Measurements from ENCODE around the gene FARSA. TPM values are rescaled to one million over a fixed set of nuclear protein-coding genes. Genes with fewer than 3 reads are reported as not detected.
"Not testable (repeated sequence)": the region's sequence is repeated elsewhere in the genome, so short reads cannot be mapped to it uniquely, and the experiment has no call there.

The FARSA gene
- total RNA-seq = 165 and 166 TPM in 2 replicates

DNA sequence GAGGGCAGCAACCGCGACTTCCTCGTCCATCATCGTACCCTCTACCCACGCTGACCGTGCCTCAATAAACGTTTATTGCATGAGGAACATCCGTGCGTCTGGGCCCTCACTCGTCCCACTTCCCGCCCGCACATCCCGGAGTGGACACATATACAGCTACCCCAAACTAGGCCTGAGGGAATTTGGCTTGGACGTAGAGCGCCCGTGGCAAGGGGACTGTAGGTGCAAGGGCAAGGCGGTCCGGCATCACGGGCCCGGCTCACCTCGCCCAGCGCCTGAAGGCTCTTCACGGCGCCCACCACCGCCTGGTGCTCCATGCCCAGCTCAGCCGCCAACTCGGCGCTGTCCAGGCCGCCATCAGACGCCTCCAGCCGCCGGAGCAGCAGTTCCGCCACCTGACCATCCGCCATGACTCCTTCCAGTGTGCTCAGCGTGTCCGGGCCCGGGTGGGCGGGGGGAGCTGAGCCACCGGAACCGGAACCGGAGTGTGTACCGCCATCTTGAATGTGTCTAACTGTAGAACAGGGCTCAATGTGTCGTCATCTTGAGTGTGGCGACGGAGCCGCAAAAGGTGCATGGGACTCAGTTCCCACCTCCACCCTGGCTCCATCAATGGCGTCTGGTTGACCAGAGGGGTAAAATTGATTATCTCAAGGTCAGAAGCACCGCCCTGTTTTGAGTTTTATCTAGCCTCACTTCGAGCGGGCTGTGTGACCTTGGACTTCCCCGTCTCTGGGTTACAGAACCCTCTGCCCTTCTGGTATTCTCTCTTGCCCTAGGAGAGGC, at the start of gene FARSA:
FARSA (minus strand) TSS at position 425 of the 786 bp plus-strand sequence; CDS start at position 410, 15 bp downstream.
- Mint-ChIP-seq H3K4me1 (ENCODE audit: low read depth) (peaks cover 35% of the 10 kb centered on the region), H3K9me3 (no peaks in the 10 kb centered on the region), H3K36me3 (ENCODE audit: low read depth) (peaks cover 41% of the 10 kb centered on the region), H3K4me3 (ENCODE audit: low read depth) (peak within 1 kb of the TSS; percentile 99), H3K27ac (peak within 1 kb of the TSS; percentile 93), H3K27me3 (ENCODE audit: low read depth) (no peaks in the 10 kb centered on the region)
- DNase-seq (ENCODE audit: low spot score) = peak; percentile 82
- intact Hi-C loops (cut with micrococcal nuclease) = loop anchor here (1.0 to 2.0 kb wide), 2 partner anchors 12 to 15 kb away; partner anchors contain the start of genes RAD23A and SYCE2

DNA sequence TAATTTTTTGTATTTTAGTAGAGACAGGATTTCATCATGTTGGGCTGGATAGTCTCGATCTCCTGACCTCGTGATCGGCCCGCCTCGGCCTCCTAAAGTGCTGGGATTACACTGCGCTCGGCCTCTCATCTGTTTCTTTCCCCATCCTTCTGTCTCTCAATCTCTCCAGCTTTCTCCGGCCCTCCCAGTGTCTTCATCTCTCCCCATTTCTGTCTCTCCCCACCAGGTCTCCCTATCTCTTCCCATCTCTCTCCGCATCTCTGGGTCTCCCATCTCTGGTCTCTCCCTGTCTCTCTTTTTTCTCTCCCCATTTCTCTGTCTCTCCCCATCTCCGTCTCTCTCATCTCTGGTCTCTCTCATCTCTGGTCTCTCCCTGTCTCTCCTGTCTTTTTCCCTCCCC, 49.6 kb upstream of the FARSA start:
- no peak overlapping the region for H3K4me3 Mint-ChIP-seq (ENCODE audit: low read depth)
- H3K27me3 Mint-ChIP-seq (ENCODE audit: low read depth) = peaks cover 5% of the 10 kb centered on the region
- H3K4me1 Mint-ChIP-seq (ENCODE audit: low read depth) = no peaks in the 10 kb centered on the region
- DNase-seq (ENCODE audit: low spot score) = no peak
- H3K27ac Mint-ChIP-seq = no peak overlapping the region
- intact Hi-C loops (cut with micrococcal nuclease) = loop anchor here (1.0 kb wide), 1 partner anchor 78 kb away; no protein-coding TSS in a partner anchor
- H3K36me3 Mint-ChIP-seq (ENCODE audit: low read depth) = no peaks in the 10 kb centered on the region
- H3K9me3 Mint-ChIP-seq = no peaks in the 10 kb centered on the region

DNA sequence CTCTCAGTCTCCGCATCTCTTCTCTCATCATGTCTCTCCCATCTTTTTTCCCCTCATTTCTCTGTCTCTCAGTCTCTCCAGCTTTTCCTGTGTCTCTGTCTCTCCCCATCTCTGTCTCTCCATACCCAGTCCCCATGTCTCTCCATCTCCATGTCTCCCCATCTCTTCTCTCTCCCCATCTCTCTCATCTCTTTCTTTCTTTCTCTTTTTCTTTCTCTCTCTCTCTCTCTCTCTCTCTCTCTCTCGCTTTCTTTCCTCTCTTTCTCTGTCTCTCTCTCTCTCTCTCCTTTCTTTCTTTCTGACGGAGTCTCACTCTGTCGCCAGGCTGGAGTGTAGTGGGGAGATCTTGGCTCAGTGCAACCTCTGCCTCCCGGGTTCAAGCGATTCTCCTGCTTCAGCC, 49.1 kb upstream of the FARSA start:
- DNase-seq (ENCODE audit: low spot score) = no peak
- H3K36me3 Mint-ChIP-seq (ENCODE audit: low read depth) = no peaks in the 10 kb centered on the region
- H3K9me3 Mint-ChIP-seq = no peaks in the 10 kb centered on the region
- intact Hi-C loops (cut with micrococcal nuclease) = loop anchor here (1.0 kb wide), 1 partner anchor 79 kb away; no protein-coding TSS in a partner anchor
- H3K4me1 Mint-ChIP-seq (ENCODE audit: low read depth) = no peaks in the 10 kb centered on the region
- H3K27me3 Mint-ChIP-seq (ENCODE audit: low read depth) = peaks cover 8% of the 10 kb centered on the region
- no peak overlapping the region for H3K27ac Mint-ChIP-seq
- no peak overlapping the region for H3K4me3 Mint-ChIP-seq (ENCODE audit: low read depth)

GRCh38 chr19:12979974-12980373, 46.5 kb upstream of the FARSA start:
- Mint-ChIP-seq H3K9me3 (no peaks in the 10 kb centered on the region), H3K27me3 (ENCODE audit: low read depth) (peaks cover 6% of the 10 kb centered on the region), H3K4me3 (ENCODE audit: low read depth) (no peak overlapping the region), H3K4me1 (ENCODE audit: low read depth) (no peaks in the 10 kb centered on the region), H3K27ac (no peak overlapping the region), H3K36me3 (ENCODE audit: low read depth) (no peaks in the 10 kb centered on the region)
- intact Hi-C loops (cut with micrococcal nuclease) = loop anchor here (5.0 kb wide), 1 partner anchor 52 kb away; no protein-coding TSS in a partner anchor
- no peak for DNase-seq (ENCODE audit: low spot score)

DNA sequence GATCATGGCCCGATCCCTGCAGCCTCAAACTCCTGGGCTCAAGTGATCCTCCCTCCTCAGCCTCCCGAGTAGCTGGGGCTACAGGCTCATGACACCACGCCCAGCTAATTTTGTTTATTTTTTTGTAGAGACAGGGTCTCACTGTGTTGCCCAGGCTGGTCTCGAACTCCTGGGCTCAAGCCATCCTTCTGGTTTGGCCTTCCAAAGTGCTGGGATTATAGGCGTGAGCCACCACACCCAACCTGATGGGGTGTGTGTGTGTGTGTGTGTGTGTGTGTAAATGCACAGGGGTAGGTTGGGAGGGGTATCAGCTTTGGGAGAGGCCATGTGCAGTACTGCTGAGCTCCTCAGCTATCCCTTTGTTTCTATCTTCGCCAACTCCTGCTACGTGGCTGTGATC, 42.6 kb upstream of the FARSA start:
- not testable (repeated sequence) for H3K4me3 Mint-ChIP-seq (ENCODE audit: low read depth); H3K27ac Mint-ChIP-seq; H3K36me3 Mint-ChIP-seq (ENCODE audit: low read depth); H3K4me1 Mint-ChIP-seq (ENCODE audit: low read depth); DNase-seq (ENCODE audit: low spot score); H3K27me3 Mint-ChIP-seq (ENCODE audit: low read depth); H3K9me3 Mint-ChIP-seq
- intact Hi-C loops (cut with micrococcal nuclease) = loop anchor here (5.0 kb wide), 1 partner anchor 56 kb away; no protein-coding TSS in a partner anchor

GRCh38 chr19:12975221-12975741, 41.8 kb upstream of the FARSA start:
- H3K36me3 Mint-ChIP-seq (ENCODE audit: low read depth) = no peaks in the 10 kb centered on the region
- peaks cover 7% of the 10 kb centered on the region for H3K27me3 Mint-ChIP-seq (ENCODE audit: low read depth)
- no peaks in the 10 kb centered on the region for H3K9me3 Mint-ChIP-seq
- no peak overlapping the region for H3K27ac Mint-ChIP-seq
- H3K4me3 Mint-ChIP-seq (ENCODE audit: low read depth) = no peak overlapping the region
- no peak for DNase-seq (ENCODE audit: low spot score)
- intact Hi-C loops (cut with micrococcal nuclease) = loop anchor here (5.0 kb wide), 1 partner anchor 57 kb away; no protein-coding TSS in a partner anchor
- no peaks in the 10 kb centered on the region for H3K4me1 Mint-ChIP-seq (ENCODE audit: low read depth)

DNA sequence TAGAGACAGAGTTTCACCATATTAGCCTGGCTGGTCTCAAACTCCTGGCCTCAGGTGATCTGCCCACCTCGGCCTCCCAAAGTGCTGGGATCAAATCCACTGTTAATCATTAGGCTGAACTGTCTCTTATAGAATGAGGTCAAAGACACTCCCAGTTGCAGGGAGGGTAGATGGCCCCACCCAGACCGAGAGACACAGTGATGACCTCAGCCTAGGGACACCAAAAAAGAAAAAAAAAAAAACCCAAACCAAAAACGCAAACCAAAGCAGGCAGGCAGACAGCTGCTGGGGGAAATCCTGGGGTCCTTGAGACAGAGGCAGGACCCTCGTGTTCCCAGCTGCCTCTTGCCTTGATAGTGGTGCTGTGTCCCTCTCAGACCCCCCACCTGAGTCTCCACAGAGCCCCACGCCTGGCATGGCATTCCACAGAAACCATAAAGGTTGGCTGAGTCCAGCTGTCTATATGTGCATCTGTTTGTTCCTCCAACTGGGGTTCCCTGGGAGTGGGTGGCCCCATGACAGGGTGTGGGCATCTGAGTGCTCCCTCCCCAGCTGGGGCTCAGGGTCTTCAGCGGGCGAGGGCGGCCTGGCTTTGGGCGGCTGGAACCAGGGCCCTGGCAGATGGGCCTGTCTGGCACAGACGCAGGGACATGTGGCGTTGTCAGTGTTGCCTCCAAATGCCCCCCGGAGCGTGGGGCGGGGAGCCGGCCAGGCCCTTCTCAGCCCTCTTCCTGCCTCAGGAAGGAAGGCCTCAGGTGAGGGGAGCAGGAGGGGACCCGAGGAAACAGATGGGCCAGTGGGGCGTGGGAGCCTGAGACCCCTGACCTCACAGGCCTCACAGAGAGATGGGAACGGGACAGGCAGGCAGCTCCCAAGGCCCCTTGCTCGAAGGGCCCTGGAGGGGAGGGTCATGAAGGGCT, 41.0 kb upstream of the FARSA start:
- no peaks in the 10 kb centered on the region for H3K9me3 Mint-ChIP-seq
- H3K27me3 Mint-ChIP-seq (ENCODE audit: low read depth) = peaks cover 7% of the 10 kb centered on the region
- no peak overlapping the region for H3K27ac Mint-ChIP-seq
- no peaks in the 10 kb centered on the region for H3K36me3 Mint-ChIP-seq (ENCODE audit: low read depth)
- DNase-seq (ENCODE audit: low spot score) = no peak
- no peak overlapping the region for H3K4me3 Mint-ChIP-seq (ENCODE audit: low read depth)
- H3K4me1 Mint-ChIP-seq (ENCODE audit: low read depth) = peaks cover 1% of the 10 kb centered on the region
- intact Hi-C loops (cut with micrococcal nuclease) = loop anchor here (5.0 kb wide), 1 partner anchor 58 kb away; no protein-coding TSS in a partner anchor

GRCh38 chr19:12973236-12973635, 39.7 kb upstream of the FARSA start:
- H3K4me3 Mint-ChIP-seq (ENCODE audit: low read depth) = no peak overlapping the region
- DNase-seq (ENCODE audit: low spot score) = no peak
- peaks cover 7% of the 10 kb centered on the region for H3K27me3 Mint-ChIP-seq (ENCODE audit: low read depth)
- intact Hi-C loops (cut with micrococcal nuclease) = no loop called here
- no peaks in the 10 kb centered on the region for H3K36me3 Mint-ChIP-seq (ENCODE audit: low read depth)
- H3K4me1 Mint-ChIP-seq (ENCODE audit: low read depth) = peaks cover 1% of the 10 kb centered on the region
- no peak overlapping the region for H3K27ac Mint-ChIP-seq
- no peaks in the 10 kb centered on the region for H3K9me3 Mint-ChIP-seq

- peaks cover 3% of the 10 kb centered on the region for H3K27me3 Mint-ChIP-seq (ENCODE audit: low read depth)
- no peaks in the 10 kb centered on the region for H3K9me3 Mint-ChIP-seq
- no peak overlapping the region for H3K27ac Mint-ChIP-seq
- DNase-seq (ENCODE audit: low spot score) = no peak
- intact Hi-C loops (cut with micrococcal nuclease) = no loop called here
- H3K4me3 Mint-ChIP-seq (ENCODE audit: low read depth) = no peak overlapping the region
- H3K4me1 Mint-ChIP-seq (ENCODE audit: low read depth) = peaks cover 4% of the 10 kb centered on the region
- no peaks in the 10 kb centered on the region for H3K36me3 Mint-ChIP-seq (ENCODE audit: low read depth)
These were observed 36.7 kb upstream of the FARSA start for GRCh38 chr19:12970070-12970820.

- Mint-ChIP-seq H3K27ac (no peak within 1 kb of the TSS), H3K36me3 (ENCODE audit: low read depth) (no peaks in the 10 kb centered on the region), H3K27me3 (ENCODE audit: low read depth) (peaks cover 3% of the 10 kb centered on the region), H3K4me1 (ENCODE audit: low read depth) (peaks cover 8% of the 10 kb centered on the region), H3K9me3 (no peaks in the 10 kb centered on the region), H3K4me3 (ENCODE audit: low read depth) (no peak within 1 kb of the TSS)
- intact Hi-C loops (cut with micrococcal nuclease) = no loop called here
- no peak for DNase-seq (ENCODE audit: low spot score)
These were observed 35.9 kb upstream of the FARSA start, which contains the start of gene DAND5 for GRCh38 chr19:12969292-12969988. DAND5 (plus strand) TSS chr19:12969576; CDS start chr19:12969661, 85 bp downstream.

DNA sequence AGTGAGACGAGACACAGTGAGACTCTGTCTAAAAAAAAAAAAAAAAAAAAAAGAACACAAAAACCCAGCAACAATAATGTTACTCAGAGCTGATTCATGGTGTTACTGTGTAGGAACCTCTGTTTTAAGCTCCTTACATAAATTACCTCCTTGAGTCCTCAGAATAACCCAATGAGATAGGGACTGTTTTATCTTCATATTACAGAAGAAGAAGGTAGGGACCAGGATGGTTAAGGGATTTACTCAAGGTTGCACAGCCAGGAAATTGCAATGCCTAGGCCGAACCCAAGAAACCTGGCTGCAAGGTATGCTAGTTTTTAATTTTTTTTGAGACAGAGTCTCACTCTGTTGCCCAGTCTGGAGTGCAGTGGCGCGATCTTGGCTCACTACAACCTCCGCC, 34.4 kb upstream of the FARSA start:
- DNase-seq (ENCODE audit: low spot score) = no peak
- no peak overlapping the region for H3K4me3 Mint-ChIP-seq (ENCODE audit: low read depth)
- no peaks in the 10 kb centered on the region for H3K36me3 Mint-ChIP-seq (ENCODE audit: low read depth)
- peaks cover 2% of the 10 kb centered on the region for H3K27me3 Mint-ChIP-seq (ENCODE audit: low read depth)
- intact Hi-C loops (cut with micrococcal nuclease) = no loop called here
- no peaks in the 10 kb centered on the region for H3K9me3 Mint-ChIP-seq
- H3K27ac Mint-ChIP-seq = no peak overlapping the region
- H3K4me1 Mint-ChIP-seq (ENCODE audit: low read depth) = peaks cover 8% of the 10 kb centered on the region
